NCI-H1417 treated with DMSO at 0.1 percent for 48 hours (cell line): ENCODE data around the gene CALHM4.

Source experiments
- DNase-seq: peaks from one replicate; lab custom pipeline; 2025; lab: John Stamatoyannopoulos, UW

CALHM4 gene

DNA sequence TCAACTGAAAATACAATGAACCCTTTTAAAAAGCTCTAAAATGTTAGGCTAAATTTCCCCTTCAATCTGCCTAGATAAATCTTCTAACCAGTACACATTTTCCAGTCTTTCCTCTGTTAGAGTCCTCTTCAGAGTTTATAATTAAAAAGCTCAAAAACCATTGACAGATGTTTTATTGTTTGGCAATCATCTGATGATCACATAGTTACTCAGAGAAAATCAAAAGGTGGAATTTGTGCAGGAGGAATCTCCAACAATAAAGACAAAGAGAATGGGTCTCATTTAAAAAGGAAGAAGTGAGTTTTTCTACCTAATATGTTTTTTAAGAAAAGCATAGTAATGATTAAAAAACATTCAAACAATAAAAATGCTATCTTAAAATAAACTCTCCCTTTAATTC is 11.1 kb upstream of the CALHM4 start:
- DNase-seq: no peak

DNA sequence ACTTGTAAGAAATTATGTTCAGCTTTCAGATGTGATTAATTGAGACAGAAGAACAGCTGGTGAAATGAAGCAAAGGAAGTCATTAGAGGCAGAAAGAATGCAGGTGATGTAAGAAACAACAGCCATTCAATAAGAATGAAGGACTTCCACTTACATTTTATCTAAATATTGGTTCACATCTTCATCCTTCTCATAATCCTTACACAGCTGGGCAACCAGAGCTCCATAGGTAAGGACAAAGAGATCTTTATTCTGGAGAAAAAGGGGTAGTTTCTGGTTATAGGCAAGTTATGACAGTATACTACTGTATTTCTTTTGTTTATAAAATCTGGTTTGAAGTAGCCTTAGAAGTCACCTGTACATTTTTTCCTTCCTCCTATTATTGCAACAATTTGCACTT is 10.4 kb upstream of the CALHM4 start:
- DNase-seq: no peak

DNA sequence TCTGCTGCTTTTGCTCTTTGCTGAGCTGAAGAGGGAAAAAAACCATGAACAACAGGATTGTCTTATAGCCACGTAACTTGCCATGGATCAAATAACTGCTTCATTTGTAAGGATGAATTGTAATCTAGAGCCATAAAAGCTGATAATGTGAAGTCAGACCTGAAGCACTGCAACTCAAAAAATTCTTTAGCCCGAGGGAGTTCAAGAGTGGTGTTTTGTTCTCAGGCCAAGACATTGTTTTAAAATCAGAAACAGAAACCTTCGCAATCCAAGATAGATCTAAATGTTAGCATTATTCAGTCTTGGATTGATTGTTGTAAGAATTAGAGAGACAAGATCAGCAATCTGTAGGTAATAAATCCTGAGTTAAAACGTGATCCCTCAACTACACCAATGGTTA is 7.9 kb upstream of the CALHM4 start, which contains the start of gene TRAPPC3L:
TRAPPC3L (minus strand) TSS at position 34 of the 400 bp plus-strand sequence. CDS start 170 bp downstream, outside the sequence.
- no peak for DNase-seq

DNA sequence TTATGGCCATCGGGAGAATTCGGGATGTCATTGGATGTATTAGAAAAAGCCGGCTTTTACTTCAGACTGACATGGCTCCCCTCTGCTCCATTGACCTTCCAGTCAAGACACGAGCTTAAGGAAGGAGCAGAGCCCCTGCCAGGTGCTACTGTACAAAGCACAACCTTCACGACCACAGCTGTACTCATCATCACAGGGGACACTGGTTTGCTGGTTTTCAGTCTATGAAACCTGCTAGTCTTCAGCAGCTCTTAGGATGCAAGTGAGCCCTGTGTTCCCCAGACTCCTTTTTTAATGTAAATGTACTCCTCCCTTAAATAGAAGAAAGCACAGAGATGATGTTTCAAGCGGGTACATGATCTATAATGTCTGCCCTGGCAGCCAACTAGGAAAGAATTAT is 6.2 kb upstream of the CALHM4 start:
- DNase-seq: no peak

DNA sequence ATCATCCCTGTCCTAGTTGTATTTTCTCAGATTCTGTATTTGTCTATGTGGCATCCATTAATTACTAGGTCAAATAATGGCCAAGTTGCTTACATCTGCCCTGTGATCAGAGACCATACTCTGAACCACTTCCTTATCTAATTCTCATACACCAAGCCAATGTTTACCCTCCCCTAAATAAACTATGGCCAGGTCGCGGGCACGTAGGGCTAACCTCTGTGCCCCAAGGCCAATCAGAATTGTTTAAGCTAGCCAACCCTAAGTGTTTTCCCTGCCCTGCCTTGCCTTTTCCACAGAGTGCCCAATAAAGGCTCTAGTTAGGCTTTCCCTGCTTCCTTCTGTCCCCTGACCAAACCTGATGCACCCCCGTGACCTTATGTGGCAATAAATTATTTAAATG is 2.8 kb upstream of the CALHM4 start:
- no peak for DNase-seq

DNA sequence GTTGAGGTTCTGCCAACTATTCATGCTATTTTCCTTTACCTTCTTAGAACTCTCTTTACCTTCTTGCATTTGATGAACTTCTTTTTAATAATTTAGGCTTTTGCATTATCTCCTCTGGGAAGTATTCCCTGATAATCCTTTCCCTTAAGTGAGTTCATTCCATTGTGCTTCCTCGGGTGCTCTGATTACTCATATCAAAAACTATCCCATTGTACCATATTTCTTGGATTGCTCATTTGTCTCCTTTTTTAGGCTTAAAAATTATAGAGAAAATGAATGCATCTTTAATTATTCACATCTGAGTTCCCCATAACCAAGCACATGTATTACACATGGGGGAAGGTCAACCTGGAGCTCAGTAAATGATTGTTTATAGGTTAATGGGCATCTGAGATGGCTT is 2.5 kb downstream of the CALHM4 start:
- no peak for DNase-seq

DNA sequence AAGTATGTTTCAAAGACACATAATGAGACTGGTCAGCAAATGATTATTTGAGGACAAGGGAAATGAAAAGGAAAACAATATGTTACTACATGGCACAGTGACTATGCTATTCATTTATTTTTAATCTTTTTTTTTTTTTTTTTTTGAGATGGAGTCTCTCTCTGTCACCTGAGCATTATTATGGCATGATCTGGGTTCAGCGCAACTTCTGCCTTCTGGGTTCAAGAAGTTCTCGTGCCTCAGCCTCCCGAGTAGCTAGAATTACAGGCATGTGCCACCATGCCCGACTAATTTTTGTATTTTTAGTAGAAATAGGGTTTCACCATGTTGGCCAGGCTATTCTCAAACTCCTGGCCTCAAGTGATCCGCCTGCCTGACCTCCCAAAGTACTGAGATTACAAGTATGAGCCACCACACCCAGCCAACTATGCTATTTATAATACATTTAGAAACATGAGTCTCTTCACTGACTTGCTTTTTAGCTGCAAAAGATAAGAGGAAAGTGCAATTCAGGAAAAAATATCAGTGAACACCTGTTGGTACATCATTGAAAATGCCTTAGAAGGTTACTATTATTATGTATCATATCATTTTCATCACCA is 3.4 kb downstream of the CALHM4 start:
- no peak for DNase-seq

DNA sequence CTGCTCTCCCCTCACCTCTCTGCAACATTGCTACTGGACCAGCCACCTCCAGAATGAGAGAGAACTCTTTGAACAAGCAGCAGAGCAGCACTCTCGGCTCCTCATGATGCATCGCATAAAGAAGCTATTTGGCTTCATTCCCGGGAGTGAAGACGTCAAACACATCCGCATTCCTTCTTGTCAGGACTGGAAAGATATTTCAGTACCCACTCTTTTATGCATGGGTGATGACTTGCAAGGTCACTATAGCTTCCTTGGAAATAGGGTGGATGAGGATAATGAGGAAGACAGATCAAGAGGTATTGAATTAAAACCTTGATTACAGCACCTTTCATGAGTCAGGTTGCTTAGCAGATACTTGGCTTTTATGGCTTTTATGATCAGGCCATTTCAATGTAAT is 4.3 kb downstream of the CALHM4 start:
- no peak for DNase-seq

DNA sequence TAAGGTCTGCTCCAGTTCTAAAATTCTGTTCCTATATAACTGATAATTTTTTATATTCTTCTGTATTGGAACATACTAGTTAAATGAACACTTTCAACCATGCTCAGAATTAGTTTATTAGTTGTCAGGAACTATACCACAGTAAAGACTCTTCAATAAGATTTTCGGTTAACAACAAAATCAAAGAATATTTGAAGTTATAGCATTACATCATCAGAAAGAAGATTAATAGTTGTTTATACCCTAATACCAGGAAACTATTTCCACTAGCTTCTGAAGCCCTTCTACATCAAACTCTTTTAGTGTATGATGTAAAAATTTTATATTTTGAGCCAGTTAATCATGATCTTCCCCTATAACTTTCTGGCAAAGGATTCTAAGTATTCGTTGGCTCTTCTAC is 6.6 kb downstream of the CALHM4 start:
- DNase-seq: no peak

DNA sequence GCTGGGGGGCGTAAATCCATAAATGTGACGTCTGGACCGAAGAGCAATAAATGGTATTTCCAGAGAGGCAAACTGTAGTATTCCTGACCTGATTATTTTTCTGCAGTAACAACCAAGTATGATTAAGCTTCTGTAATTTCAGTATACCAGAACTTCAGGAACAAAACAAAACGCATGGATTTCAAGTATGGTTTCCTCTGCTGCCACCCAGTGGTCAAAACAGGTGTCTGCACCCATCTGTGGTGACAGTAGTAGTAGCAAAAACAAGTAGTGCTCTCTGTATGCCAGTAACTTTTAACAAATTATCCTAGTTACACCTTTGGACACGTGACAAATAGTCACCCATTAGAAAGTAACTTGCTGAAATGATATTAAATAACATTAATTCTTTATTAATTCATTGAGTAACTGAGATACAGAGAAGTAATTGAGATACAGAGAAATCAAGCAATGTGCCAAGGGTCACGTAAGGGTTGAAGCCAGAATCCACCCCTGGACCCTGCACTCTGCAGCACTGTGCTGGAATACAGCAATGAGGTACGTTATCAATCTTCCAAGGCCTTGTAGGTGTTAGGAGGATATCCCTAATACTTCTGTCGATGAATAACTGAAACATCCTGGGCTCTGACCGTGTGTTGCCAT is 7.9 kb downstream of the CALHM4 start:
- no peak for DNase-seq

DNA sequence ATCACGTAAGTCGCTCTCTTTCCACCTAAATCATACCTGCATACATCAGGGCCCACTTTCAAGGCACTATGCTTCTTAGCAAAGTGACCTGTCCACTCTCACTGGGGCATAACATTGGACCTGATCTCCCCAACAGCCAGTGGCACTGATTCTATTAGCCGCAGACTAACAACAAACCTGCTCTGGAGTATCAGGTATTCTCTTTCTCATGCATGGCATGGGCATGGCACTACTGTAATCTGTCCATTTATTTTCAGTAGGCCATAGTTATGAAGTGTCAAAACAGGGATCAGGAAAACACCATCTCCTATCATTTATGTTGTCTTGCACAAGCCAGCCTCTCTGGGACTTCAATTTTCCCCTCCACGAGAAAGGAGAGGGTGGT is 8.5 kb downstream of the CALHM4 start:
- no peak for DNase-seq

DNA sequence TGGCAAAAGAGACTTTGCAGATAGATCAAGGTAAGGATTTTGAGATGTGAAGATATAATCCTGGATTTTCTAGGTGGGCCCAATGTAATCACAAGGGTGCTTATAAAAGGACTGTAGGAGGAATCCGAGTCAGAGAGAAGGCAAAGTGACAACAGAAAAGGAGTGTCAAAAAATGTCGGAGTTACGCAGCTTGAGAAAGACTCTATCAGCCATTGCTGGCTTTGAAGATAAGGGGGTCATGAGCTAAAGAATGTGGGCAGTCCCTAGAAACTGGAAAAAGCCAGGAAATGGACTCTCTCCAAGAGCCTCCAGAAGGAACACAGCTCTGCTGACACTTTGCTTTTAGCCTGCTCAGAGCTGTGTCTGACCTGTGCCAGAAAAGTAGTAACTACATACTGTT is 9.1 kb downstream of the CALHM4 start:
- DNase-seq: no peak

DNA sequence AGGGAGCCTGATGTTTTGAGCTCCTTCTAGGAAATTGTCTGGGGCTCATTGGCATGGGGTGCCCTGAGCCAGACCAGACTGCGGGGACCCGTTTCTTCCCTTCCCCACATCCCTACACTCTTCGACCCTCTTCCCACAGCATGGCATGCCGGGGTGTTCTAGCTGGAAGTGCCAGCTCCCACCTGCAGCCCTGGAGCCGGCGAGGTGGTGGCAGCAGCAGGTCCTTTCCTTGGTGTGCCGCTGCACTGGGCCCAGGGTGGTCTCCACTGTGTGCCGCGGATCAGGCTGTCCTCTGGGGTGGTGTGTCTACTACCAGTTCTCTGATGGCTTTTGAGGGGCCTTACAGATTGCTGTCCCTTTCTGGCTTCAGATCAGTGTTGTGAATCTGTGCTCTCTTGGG is 10.3 kb downstream of the CALHM4 start:
- DNase-seq: no peak

DNA sequence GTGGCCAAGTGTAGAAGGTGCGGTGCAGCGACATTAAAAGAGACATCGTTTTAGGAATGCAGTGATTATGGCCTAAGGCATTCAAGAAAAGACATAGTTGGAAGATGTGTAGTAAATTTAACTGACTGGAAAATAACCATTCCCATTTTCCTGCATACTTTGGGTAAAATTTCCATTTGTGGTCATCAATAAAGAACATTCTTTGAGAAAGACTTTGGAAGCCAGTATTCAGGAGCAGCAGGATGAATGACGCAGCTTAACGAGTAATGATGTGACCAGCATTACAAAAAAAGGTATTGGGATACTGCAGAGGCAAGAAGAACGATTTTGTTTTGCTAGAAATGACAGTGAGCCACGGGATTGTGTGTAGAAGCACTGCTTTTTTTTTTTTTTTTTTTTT is 10.8 kb downstream of the CALHM4 start:
- DNase-seq: no peak

DNA sequence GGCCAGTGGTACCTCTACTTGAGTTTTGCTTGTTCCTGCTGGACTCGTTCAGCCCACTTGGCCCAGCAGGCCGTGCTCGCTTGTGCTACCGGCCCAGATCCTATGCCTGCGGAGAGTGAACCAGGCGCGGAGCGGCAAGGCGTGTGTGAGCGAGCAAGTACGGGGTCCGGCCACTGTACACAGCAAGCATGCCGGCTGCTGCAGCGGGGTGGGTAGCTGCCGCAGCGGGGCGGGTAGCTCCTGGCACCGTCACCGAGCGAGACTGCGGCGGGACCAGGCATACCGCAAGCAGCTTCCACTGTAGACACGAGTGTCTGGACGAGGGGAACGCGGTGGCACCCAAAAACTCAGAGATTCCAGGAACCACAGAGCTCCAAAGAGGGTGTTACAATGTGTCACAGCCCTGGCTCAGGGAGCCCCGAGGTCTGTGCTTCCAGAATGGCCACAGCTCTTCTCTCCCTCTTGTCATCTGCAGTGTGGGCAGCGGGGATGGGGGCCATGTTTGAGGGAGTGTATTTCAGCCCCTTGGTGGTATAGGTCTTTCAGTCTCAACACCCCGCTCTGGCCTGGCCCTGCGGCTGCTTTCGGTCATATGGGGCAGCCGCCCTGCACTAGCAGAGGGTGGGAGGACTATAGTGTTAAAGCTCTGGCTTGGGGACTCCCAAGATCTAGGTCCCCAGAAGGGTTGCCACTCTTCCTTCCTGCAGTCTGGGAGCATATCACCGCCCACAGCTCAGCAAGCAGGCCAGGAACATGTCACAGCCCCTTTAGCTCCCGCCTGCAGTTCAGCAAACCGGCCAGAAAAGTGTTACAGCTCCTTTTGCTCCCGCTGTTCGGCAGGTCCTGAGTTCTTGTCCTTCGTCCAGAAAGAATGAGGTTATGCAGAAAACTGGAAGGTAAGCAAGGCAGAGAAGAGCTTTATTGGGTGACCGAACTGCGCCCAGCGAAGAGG is 11.6 kb downstream of the CALHM4 start:
- no peak for DNase-seq

DNA sequence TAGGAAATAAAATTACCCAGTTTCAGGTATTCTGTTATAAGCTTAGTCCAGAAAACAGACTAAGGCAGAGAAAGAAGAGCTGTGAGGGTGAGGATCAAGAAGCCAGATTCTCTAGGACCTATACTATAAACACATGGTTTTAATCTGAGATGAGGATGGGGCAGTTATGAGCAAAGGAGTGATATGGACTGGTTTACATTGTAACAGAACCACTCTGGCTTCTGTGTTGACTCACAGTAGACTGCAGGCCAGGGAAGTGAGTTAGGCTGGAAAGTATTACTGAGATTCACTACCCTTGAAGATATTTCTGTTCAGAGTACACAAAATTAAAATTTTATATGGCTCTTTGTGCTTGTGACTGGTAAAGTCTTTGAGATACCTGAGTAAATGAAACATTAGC is 14.6 kb downstream of the CALHM4 start:
- no peak for DNase-seq

DNA sequence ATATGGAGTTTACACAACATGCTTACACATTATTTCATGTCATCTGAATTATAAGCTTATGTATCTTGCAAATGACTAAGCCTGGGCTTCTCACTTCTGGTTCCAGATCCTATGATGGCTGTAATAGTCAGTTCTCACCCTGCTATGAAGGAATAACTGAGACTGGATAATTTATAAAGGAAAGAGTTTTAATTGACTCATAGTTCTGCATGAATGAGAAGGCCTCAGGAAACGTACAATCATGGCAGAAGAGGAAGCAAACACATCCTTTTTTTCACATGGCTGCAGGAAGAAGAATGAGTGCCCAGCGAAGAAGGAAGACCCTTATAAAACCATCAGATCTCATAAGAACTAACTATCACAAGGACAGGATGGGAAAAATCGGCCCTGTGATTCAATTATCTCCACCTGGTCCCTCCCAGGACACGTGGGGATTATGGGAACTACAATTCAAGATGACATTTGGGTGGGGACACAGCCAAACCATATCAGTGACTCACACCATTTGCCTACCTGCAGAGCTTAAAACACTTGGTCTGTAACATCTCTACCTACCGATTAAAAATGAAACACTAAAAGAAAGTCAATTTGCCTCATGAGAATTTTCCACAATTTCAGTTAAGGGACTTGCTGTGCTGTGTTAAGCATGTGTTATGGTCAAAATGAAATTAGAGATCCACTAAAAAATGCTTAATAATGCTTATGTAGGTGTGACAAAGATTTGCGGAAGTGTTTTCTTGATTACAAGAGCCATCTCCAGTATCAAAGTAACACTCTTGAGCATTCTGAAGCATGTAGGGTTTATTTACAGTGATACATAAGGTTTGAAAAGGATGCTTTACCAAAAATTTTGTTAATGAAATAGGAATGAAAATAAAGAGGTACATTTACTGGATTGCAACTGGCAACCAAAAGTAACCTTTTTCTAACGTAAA is 15.5 kb downstream of the CALHM4 start:
- no peak for DNase-seq

DNA sequence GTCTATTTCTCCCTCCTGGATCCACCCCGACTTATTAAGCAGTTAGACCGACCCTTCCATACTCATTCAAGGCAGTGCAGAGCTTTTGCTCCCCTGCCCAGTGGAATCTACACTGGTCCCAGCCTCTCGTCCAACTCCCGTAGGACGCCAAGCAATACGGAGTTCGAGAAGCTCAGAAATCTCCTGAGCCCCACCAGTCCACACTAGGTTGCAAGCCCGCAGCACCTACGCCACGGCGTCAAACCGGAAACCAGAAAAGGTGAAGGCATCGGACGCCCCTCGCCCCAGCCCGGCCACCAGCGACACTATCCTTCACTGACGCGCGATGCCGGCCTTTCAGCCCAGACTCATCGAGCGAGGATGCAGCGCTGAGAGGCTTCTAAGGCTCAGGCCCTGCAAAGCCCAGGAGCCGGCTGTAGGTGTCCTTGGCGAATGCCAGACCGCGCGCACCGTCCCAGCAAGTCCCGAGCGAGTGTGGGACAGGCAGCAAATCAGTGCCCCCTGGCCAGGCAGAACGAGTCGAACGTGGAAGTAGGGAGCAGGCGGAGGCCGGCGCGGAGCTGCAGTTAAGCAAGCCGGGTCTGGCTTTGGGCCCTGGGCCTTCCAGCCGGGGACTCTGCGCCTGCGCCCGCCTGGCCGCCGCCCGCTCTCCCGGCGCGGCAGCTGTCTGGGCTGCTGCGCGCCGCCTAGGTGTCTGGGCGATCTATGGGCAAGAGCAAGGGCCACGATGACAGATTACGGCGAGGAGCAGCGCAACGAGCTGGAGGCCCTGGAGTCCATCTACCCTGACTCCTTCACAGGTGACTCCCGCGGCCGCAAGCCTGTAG is 17.5 kb downstream of the CALHM4 start, which contains the start of gene RWDD1:
RWDD1 (plus strand) TSS at position 649 of the 827 bp plus-strand sequence; CDS start at position 728, 79 bp downstream.
- DNase-seq: peak; percentile 92

DNA sequence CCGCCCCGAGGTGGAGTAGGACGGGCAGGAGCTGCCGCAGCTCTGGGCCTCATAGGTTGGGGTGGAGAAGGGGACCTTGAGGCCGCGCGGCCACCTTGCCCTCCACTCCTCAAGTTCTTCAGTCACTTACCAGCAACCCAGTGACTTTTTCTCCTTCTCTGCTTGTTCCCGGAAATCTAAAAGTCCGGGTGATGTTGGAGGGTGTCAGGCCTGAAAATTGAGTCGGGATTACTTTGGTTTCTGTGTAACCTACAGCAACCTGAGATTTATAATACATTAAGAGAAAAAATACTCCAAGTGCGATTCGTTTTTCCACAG is 18.1 kb downstream of the CALHM4 start:
- DNase-seq: no peak

DNA sequence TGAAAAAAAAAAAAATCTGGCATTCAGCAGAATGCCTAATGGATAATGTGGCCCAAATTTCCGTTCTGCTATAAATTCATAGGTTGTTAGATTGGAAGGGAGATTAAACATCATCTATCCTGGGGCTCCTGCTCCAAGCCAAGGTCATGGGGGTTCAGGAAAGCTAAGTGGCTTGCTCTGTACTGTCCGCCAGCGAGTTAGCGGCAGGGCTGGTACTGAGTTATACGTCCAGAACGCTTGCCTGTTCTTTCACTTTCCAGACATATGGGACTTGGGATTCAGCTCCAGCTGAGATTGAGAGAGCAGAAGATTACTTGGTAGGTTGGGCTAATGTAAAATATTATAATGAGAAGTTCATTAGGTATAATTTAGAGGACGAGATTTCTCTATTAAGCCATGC is 18.6 kb downstream of the CALHM4 start:
- DNase-seq: no peak

DNA sequence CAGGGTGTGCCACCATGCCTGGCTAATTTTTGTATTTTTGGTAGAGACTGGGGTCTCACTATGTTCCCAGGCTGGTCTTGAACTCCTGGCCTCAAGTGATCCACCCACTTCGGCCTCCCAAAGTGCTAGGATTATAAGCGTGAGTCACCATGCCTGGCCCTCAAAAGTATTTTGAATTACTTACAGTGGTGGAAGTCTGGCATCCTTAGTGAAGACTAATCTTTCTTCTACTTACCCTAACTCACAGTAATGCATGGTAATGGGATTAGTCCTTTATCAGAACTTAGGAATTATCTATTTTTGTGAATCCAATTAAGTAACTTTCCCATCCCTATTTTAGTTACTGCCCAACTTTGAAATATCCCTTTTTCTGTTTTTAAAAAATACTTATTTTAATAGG is 21.7 kb downstream of the CALHM4 start:
- no peak for DNase-seq
